PFSK-1 (cell line): ENCODE data around the gene INPP5D.

Experiments
- POLR2AphosphoS5 ChIP-seq: IDR thresholded peaks from 2 replicates; pipeline ENCODE4 v1.6.1; 2012; ENCODE audit warnings: low read depth, mild to moderate bottlenecking, control low read depth, low read length, moderate library complexity
- TAF1 ChIP-seq: IDR thresholded peaks from 2 replicates; pipeline ENCODE4 v1.6.1; 2012; ENCODE audit warnings: low read length, control low read depth, borderline replicate concordance; ENCODE audit not compliant: insufficient read depth

DNA sequence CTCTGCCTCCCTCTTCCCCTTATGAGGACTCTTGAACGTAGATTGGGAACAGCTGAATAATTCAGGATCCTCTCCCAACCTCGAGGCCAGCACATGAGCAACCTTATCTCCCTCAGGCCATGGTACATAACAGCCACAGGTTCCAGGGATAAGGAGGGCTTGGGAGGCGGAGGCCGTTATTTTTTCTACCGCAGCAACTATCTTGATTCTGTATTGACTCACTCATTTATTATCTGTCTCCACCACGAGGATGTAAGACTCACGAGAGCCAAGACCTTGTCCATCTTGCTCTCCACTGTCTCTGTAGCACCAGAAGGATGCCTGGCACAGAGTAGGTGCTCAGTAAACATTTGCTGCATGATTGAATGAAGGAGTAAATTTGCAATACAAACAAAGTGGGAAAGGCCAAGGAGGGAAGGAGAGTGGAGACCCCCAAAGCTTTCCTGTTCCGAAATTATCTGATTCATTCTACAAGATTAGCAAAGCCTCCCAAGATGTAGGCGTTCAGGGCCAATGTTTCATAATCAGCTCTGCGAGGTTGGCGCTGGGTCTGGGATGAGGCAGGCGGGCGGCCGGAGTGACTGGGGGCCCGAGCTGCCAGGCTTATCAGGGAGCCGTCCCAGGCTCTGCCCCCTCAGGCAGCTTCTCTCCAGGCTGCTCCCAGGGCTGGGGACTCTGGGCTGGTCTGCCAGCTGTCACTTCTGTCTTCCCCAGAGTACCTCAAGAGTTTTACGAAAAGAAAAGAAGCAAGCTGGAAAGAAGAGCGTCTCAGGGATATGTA is 31.6 kb downstream of the INPP5D start:
- no peak for TF ChIP-seq TAF1
- no peak for TF ChIP-seq POLR2AphosphoS5
